K562 (cell line): Measurements from ENCODE around the gene AGAP3. TPM values are rescaled to one million over a fixed set of nuclear protein-coding genes. Genes with fewer than 3 reads are reported as not detected.

Source experiments
- ATF1 ChIP-seq, 2 experiments: fragments of 450-650 bp in 1 of 2; IDR thresholded peaks; 2 replicates each; pipeline ENCODE4 v1.6.1; 2016; ENCODE audit warnings: missing compliant biosample characterization in 1 of 2, missing genetic modification characterization in 1 of 2
- CBFB ChIP-seq: sonication (generic); formaldehyde crosslinking; IDR thresholded peaks from 2 replicates; pipeline ENCODE4 v1.4.0; 2020; ENCODE audit warnings: mild to moderate bottlenecking, missing genetic modification reagents
- CBX1 ChIP-seq: sonication (generic); IDR thresholded peaks from 2 replicates; pipeline ENCODE4 v1.6.1; 2016; ENCODE audit warnings: antibody characterized with exemption, low read depth, mild to moderate bottlenecking
- ELF2 ChIP-seq: fragments of 250-450 bp; sonication (Bioruptor Pico); IDR thresholded peaks from 2 replicates; pipeline ENCODE4 v1.5.0; 2021; ENCODE audit warnings: mild to moderate bottlenecking
- ELK3 ChIP-seq: fragments of 450-650 bp; formaldehyde crosslinking; IDR thresholded peaks from 2 replicates; pipeline ENCODE4 v1.4.0; 2020; ENCODE audit warnings: mild to moderate bottlenecking
- EP300 ChIP-seq: IDR thresholded peaks from 2 replicates; pipeline ENCODE4 v1.6.1; 2012; ENCODE audit warnings: low read length, improper control_type of control experiment
- FOXK2 ChIP-seq, 2 experiments: fragments of 450-650 bp; IDR thresholded peaks in 1 of 2; conservative IDR thresholded peaks in 1 of 2; 2 replicates each; pipeline ENCODE4 v1.6.1; 2016; ENCODE audit warnings: low read depth in 2 of 2, mild to moderate bottlenecking in 1 of 2
- FUS ChIP-seq: fragments of 200-400 bp; formaldehyde crosslinking; optimal IDR thresholded peaks from 2 replicates; pipeline ENCODE3; 2017; ENCODE audit warnings: low read depth, low read length
- MED1 ChIP-seq: sonication (generic); formaldehyde crosslinking; IDR thresholded peaks from 2 replicates; pipeline ENCODE4 v1.8.1; 2023; ENCODE audit warnings: missing genetic modification reagents, borderline replicate concordance
- MYC ChIP-seq, 2 experiments: fragments of 250-450 bp in 1 of 2; sonication (Bioruptor Pico) in 1 of 2; IDR thresholded peaks; 2 replicates each; pipeline versions ENCODE4 v1.5.1 to v1.6.1; 2012 to 2021; ENCODE audit warnings: low read depth in 2 of 2, borderline replicate concordance in 1 of 2, improper control_type of control experiment in 1 of 2, low read length in 1 of 2, mild to moderate bottlenecking in 1 of 2, moderate library complexity in 1 of 2
- PRMT5 ChIP-seq: sonication (generic); formaldehyde crosslinking; IDR thresholded peaks from 2 replicates; pipeline ENCODE4 v1.5.0; 2020; ENCODE audit warnings: missing genetic modification reagents
- TEAD2 ChIP-seq: fragments of 450-650 bp; IDR thresholded peaks from 2 replicates; pipeline ENCODE4 v1.6.1; 2016; ENCODE audit warnings: missing genetic modification characterization, control low read depth, missing compliant biosample characterization
- ZBTB5 ChIP-seq: fragments of 450-650 bp; IDR thresholded peaks from 2 replicates; pipeline ENCODE4 v1.6.1; 2017; ENCODE audit warnings: antibody characterized with exemption
- ZNF124 ChIP-seq: sonication (generic); formaldehyde crosslinking; IDR thresholded peaks from 2 replicates; pipeline ENCODE4 v1.8.1; 2022; ENCODE audit warnings: missing genetic modification reagents
- ZNF263 ChIP-seq: sonication (generic); formaldehyde crosslinking; IDR thresholded peaks from 2 replicates; pipeline ENCODE4 v1.8.0; 2022; ENCODE audit warnings: mild to moderate bottlenecking, missing genetic modification reagents, borderline replicate concordance
- ZNF717 ChIP-seq: fragments of 250-450 bp; sonication (Bioruptor Pico); IDR thresholded peaks from 2 replicates; pipeline ENCODE4 v1.5.0; 2021
- polyA plus RNA-seq, 8 experiments: library from polyadenylated mRNA; depleted of rRNA in 4 of 8; stranded (reverse) in 5 of 8; unstranded in 3 of 8; fragments of >200 nt; fragmentation: Nextera tagmentation in 2 of 8; fragmentation: Illumina TruSeq in 1 of 8; extraction: Ambion mirVana in 2 of 8; extraction: Trizol in 1 of 8; gene quantifications; 2 replicates each; pipeline versions ENCODE4 v1.2.1 to v1.2.3, GENCODE V29; 2011 to 2014; ENCODE audit warnings: inconsistent platforms in 1 of 8, missing spikeins in 1 of 8
- total RNA-seq, 7 experiments: library from RNA; depleted of rRNA in 6 of 7; stranded (reverse); fragments of >200 nt in 6 of 7; fragmentation: Illumina TruSeq in 2 of 7; extraction: Trizol in 2 of 7; gene quantifications; 2 replicates each; pipeline versions ENCODE4 v1.2.1 to v1.2.3, GENCODE V29; 2011 to 2021; ENCODE audit warnings: low replicate concordance in 1 of 7
- TF ChIP-seq, protein P1 (sequence below): sonication (generic); formaldehyde crosslinking; IDR thresholded peaks from 2 replicates; pipeline ENCODE4 v1.8.1; 2023; ENCODE audit warnings: mild to moderate bottlenecking, missing genetic modification reagents
- TF ChIP-seq, protein P2 (sequence below), 3 experiments: IDR thresholded peaks in 2 of 3; conservative IDR thresholded peaks in 1 of 3; 2 replicates each; pipeline ENCODE4 v1.5.1; 2011 to 2012; ENCODE audit warnings: low read length in 3 of 3, mild to moderate bottlenecking in 3 of 3, control low read depth in 2 of 3, improper control_type of control experiment in 1 of 3, inconsistent platforms in 1 of 3, low read depth in 1 of 3, mixed read lengths in 1 of 3, moderate library complexity in 1 of 3; ENCODE audit not compliant: insufficient read depth in 2 of 3

The AGAP3 gene
- total and polyA plus RNA-seq, 9 of the 15 experiments (the other 6 are each of a cell fraction or from before 2014, with no cell fraction given), result 3.4 to 208 (median 62.2) TPM

GRCh38 chr7:151061213-151062110 lies 24.8 kb upstream of the AGAP3 start (continued):
- TF ChIP-seq, protein P1, sequence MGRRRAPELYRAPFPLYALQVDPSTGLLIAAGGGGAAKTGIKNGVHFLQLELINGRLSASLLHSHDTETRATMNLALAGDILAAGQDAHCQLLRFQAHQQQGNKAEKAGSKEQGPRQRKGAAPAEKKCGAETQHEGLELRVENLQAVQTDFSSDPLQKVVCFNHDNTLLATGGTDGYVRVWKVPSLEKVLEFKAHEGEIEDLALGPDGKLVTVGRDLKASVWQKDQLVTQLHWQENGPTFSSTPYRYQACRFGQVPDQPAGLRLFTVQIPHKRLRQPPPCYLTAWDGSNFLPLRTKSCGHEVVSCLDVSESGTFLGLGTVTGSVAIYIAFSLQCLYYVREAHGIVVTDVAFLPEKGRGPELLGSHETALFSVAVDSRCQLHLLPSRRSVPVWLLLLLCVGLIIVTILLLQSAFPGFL (CRISPR knock-in tag), result peak; percentile 63; the same call in 1 of the 2 replicates
- TF ChIP-seq CBFB (CRISPR knock-in tag), result 0 out of 2 replicates have a peak, but pooled peaks have one; percentile 3
- no peak for TF ChIP-seq EP300
- no peak for TF ChIP-seq ATF1 (CRISPR knock-in tag; IDR thresholded peaks at IDR 0.05)
- TF ChIP-seq ATF1 (tag; IDR thresholded peaks at IDR 0.05), result no peak
- TF ChIP-seq ELF2 (CRISPR knock-in tag), result no peak
- TF ChIP-seq TEAD2, result no peak
- TF ChIP-seq FOXK2 (conservative IDR thresholded peaks at IDR 0.05 in 1 of 2, IDR thresholded peaks at IDR 0.05 in 1 of 2; ENCODE audit: low read depth in 2 of 2), result 0 out of 4 replicates have a peak, but pooled peaks of 1 of the 2 experiments have one; percentile 14
- no peak for TF ChIP-seq FUS
- no peak for TF ChIP-seq CBX1
- TF ChIP-seq ZNF717 (CRISPR knock-in tag), result no peak
- 0 out of 2 replicates have a peak, but pooled peaks have one; percentile 37 for TF ChIP-seq ZBTB5
- TF ChIP-seq, protein P2, sequence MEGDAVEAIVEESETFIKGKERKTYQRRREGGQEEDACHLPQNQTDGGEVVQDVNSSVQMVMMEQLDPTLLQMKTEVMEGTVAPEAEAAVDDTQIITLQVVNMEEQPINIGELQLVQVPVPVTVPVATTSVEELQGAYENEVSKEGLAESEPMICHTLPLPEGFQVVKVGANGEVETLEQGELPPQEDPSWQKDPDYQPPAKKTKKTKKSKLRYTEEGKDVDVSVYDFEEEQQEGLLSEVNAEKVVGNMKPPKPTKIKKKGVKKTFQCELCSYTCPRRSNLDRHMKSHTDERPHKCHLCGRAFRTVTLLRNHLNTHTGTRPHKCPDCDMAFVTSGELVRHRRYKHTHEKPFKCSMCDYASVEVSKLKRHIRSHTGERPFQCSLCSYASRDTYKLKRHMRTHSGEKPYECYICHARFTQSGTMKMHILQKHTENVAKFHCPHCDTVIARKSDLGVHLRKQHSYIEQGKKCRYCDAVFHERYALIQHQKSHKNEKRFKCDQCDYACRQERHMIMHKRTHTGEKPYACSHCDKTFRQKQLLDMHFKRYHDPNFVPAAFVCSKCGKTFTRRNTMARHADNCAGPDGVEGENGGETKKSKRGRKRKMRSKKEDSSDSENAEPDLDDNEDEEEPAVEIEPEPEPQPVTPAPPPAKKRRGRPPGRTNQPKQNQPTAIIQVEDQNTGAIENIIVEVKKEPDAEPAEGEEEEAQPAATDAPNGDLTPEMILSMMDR (IDR thresholded peaks at IDR 0.05 in 2 of 3, conservative IDR thresholded peaks at IDR 0.05 in 1 of 3; ENCODE audit: insufficient read depth in 2 of 3, low read depth in 1 of 3, low read length in 3 of 3), result 0 out of 6 replicates have a peak, but pooled peaks of 1 of the 3 experiments have one; percentile 0
- no peak for TF ChIP-seq MED1 (CRISPR knock-in tag)
- TF ChIP-seq PRMT5 (CRISPR knock-in tag), result no peak
- no peak for TF ChIP-seq ELK3 (CRISPR knock-in tag)
- TF ChIP-seq ZNF263 (CRISPR knock-in tag), result 0 out of 2 replicates have a peak, but pooled peaks have one; percentile 53
- TF ChIP-seq MYC (IDR thresholded peaks at IDR 0.05; ENCODE audit: low read depth, low read length), result no peak
- TF ChIP-seq MYC (CRISPR knock-in tag; IDR thresholded peaks at IDR 0.05; ENCODE audit: borderline replicate concordance, low read depth), result no peak
- TF ChIP-seq ZNF124 (CRISPR knock-in tag), result no peak
